ENCODE measurements around the gene SEPSECS. TPM values are rescaled to one million over a fixed set of nuclear protein-coding genes. Genes with fewer than 3 reads are reported as not detected.

The SEPSECS gene
- polyA plus RNA-seq, 1 donor: 9.7 TPM

DNA sequence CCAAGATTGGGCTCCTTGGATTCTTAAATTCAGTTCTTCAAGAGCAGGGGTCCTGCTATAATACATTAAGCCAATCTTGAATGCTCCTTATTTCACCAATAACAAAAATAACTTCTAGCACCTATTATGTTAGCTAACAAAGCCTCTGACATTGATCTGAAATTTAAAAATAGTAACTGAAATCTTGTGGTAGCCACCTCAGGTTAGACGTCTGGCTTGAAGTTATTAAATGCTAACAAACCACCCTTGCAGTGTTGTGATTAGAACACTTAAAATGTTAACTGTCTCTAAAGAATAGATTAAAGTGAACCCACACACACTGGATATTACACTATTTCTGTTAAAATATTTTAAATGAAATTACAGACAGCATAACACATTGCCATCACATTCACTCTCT, 79.7 kb downstream of the SEPSECS start:
- no peak for DNase-seq

DNA sequence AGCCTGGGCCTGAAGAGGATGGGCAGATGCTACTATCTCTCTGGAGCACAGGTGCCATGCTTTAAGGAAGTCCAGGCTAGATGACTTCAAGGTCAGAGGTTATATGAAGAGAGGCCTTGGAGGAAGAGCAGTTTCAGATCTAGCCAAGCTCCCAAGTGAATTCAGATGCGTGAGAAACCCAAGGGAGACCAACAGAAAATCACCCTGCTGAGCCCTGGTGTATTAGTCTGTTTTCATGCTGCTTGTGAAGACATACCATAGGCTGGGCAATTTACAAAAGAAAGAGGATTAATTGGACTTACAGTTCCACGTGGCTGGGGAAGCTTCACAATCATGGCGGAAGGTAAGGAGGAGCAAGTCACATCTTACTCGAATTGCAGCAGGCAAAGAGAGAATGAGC, 81.7 kb downstream of the SEPSECS start:
- no peak for DNase-seq

DNA sequence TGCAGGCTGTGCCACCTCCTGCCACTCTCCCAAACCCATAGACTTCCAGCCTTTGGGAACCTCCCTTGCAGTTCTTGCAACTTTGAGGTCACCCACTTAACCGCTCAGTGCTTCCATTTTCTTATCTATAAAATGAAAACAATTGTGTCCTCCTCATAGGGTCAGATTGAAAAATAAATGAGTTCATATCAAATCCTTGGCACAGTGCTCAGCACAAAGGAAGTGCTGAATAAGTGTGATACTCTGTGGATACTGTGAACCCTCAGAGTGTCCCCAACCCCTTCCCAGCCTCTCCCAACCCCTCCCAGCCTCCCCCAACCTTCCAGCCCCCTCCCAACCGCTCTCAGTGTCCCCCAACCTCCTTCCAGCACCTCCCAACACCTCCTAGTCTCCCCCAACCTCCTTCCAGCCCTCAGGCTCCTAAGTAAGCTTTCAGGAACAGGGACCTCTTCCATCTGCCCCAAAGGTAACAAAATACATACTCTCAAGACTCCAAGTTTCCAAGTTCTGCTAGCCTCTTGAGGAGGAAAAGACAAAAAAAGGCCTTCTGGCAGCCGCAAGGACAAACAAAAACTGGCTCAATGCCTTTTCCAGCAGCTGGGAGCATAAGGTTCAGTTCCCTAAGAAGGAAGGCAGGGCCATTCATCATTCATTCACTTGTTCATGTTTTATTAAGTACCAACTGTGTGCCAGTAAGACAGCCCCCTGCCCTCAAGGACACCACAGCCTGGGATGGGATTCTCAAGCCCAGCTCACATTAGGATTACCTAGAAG, 83.4 kb downstream of the SEPSECS start:
- no peak for DNase-seq

DNA sequence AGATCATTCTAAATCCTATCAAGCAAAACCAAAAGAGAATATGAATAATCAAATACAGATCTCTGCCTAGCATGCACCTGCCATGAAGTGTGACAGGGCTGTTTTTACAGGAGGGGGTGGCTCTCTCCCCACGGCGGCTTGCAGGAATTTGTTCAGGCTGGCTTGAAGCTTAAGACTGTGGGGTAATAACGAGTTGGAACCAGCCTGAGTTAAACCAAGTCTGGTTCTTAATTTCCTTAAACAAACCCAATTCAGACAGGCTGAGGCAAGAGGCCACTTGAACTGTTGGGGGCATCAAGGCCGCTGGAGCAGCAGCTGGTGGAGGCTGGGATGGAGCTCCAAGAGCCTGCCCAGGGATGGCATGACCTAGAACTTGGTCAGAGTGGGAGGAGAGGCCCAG, 84.4 kb downstream of the SEPSECS start:
- no peak for DNase-seq

DNA sequence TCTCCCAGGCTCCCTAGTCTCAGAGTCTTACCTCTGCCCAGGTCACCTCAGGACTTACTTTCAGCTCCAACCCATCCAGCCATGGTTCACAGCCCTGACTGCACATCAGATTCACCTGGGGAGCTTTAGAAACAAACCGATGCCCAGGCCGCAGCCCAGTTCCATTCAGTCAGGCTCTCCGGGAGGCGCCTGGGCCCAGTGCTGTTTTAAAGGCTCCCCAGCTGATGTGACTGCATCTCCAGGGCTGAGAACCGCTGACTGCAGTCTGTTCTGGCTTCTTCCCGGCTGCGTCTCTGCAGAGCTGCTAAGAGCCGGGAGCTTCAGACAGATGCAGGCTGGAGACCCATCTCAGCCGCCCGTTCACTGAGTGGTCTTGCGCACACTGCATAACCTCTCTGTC, 85.1 kb downstream of the SEPSECS start:
- no peak for DNase-seq

DNA sequence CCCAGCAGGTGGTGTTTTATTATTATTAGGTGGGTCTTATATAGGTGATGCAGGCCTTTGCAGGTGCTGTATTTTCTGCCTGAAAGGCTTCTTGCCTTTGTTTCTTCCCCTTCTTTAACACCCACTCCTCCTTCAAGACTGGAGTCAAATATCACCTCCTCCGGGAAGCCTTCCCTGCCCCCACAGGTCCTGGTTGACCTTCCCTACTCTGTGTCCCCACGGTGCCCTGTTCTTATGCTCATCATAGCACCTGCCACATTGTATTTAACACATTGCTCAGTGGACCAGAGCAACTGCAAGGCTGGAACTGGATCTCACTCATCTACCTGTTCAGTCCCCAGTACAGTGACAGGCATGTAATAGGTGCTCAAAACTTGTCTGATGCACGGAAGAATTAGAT, 89.7 kb downstream of the SEPSECS start:
- DNase-seq: no peak

Other genes starting within 250 kb of the SEPSECS start
- gene CCDC149, start 247.4 kb downstream of the SEPSECS start, polyA plus RNA-seq (ENCODE audit: insufficient read length): 13.8 TPM
- 3.4 TPM for gene LGI2, start 129.5 kb downstream of the SEPSECS start, polyA plus RNA-seq (ENCODE audit: insufficient read length)
- 7.2 TPM for gene PI4K2B, start 73.6 kb upstream of the SEPSECS start, polyA plus RNA-seq (ENCODE audit: insufficient read length)
- gene ZCCHC4, start 152.3 kb upstream of the SEPSECS start, polyA plus RNA-seq (ENCODE audit: insufficient read length): 11.6 TPM
- gene ANAPC4, start 216.8 kb upstream of the SEPSECS start, polyA plus RNA-seq (ENCODE audit: insufficient read length): 25.3 TPM

Data from hindlimb muscle (tissue), 1 donor.